Mucosa of rectum (tissue), 2 donors: ENCODE results near the gene FLNB.
"Not testable (repeated sequence)": the region's sequence is repeated elsewhere in the genome, so short reads cannot be mapped to it uniquely, and the experiment has no call there.

Experiments
- H3K27ac ChIP-seq, 2 donors: one replicate each; pipeline ENCODE4 v1.7.0; 2013; ENCODE audit warnings: inconsistent platforms in 2 of 2, low read depth in 2 of 2, low read length in 2 of 2
- H3K27me3 ChIP-seq, 2 donors: one replicate each; pipeline ENCODE4 v1.7.0; 2013; ENCODE audit warnings: low read length in 2 of 2; ENCODE audit not compliant: control insufficient read depth in 2 of 2, insufficient read depth in 2 of 2
- H3K36me3 ChIP-seq, 2 donors: one replicate each; pipeline ENCODE4 v1.7.0; 2013; ENCODE audit warnings: low read length in 2 of 2; ENCODE audit not compliant: control insufficient read depth in 2 of 2, insufficient read depth in 2 of 2
- H3K4me1 ChIP-seq, 2 donors: one replicate each; pipeline ENCODE4 v1.7.0; 2013; ENCODE audit warnings: low read length in 2 of 2, mild to moderate bottlenecking in 1 of 2; ENCODE audit not compliant: control insufficient read depth in 2 of 2, insufficient read depth in 2 of 2
- H3K4me3 ChIP-seq, 2 donors: one replicate each; pipeline ENCODE4 v1.7.0; 2013; ENCODE audit warnings: low read length in 2 of 2
- H3K9ac ChIP-seq, 2 donors: one replicate each; pipeline ENCODE4 v1.7.0; 2013; ENCODE audit warnings: low read length in 2 of 2, low read depth in 1 of 2, mild to moderate bottlenecking in 1 of 2
- H3K9me3 ChIP-seq, 2 donors: one replicate each; pipeline ENCODE4 v1.7.0; 2013; ENCODE audit warnings: low read length in 2 of 2; ENCODE audit not compliant: control insufficient read depth in 2 of 2
- donor health status: healthy.
- donor health status: Normal muscosa, but diverticular disease.

Gene FLNB

DNA sequence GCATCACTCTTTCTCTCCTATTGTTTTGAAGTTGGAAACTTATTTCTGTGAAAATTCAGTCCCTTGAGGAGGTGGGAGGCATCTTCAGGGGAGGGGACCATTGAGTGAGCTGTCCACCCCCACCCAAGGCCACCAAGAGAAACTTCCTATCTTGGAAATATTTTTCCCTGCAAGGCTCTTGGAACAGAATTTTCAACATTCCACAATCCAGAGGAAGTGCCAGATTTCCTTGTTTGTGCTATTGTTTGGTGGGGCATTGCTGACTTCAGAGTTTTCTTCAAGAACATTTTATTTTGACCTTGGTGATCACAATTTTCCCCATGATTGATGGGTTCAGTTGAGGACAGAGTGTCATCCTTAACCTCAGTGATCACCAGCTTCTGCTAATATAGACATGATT is 190.6 kb downstream of the FLNB start:
- Histone ChIP-seq H3K9me3 (no peaks in the 10 kb centered on the region), H3K27ac (no peak overlapping the region), H3K27me3 (no peaks in the 10 kb centered on the region)

DNA sequence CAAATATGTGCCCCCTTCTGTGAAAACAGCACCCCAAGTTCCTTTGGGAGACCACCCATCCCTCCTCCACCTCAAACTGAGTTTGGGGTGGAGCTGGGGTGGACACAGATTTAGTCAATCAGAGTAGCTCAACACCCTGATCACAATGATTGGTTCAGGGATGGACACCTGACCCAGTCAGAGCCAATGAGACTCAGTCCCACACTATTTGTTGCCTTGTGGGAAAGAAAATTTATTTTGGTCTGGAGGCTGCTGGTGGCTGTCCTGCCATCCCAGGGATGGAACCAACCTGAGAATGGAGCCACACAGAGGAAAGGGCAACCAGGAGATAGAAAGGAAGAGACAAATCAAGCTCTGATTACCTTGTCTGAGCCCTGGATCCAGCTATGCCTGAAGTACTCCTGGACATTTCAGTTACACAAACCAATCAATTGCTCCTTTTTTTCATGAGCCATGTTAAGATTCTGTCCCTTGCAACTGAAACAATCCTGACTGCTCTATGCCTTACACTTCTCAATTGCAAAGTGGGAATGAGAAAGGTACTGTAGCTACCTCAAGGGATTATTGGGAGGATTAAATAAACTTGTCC is 192.0 kb downstream of the FLNB start:
- Histone ChIP-seq H3K27me3 (no peaks in the 10 kb centered on the region), H3K4me3 (no peak overlapping the region), H3K4me1 (peaks cover 3 to 6% of the 10 kb centered on the region in 2 donors), H3K9ac (no peak overlapping the region), H3K36me3 (no peaks in the 10 kb centered on the region), H3K9me3 (no peaks in the 10 kb centered on the region), H3K27ac (no peak overlapping the region)

More for the DNA sequence above, 190.6 kb downstream of the FLNB start:
- H3K36me3 ChIP-seq, result no peaks in the 10 kb centered on the region
- H3K4me3 ChIP-seq, result no peak overlapping the region
- H3K9ac ChIP-seq, result no peak overlapping the region
- peaks cover 3 to 6% of the 10 kb centered on the region in 2 donors for H3K4me1 ChIP-seq

DNA sequence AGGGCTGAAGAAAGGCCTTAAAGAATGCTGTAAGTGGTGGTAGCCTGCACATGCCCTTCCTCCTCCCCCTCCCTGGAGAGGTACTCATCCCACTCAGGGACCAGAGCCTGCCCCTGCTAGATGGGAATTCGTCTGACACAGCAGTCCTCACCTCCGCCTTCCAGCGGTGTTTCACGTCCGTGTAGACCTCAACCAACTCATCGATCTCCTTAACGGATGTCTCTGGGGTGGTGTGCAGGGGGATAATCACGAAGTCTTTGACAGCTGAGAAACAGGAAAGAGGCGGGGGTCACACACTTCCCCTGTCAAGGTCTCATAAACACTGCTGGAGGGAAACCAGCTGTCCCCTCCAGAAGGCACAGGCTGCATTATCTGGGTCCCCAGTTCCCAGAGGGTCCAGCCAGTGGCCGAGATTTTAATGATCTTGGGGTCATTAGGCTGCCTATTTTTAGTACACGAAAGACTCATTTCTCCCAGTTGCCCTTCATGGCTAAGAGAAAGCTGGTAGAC is 192.7 kb downstream of the FLNB start:
- Histone ChIP-seq H3K9me3 (no peaks in the 10 kb centered on the region), H3K27me3 (no peaks in the 10 kb centered on the region), H3K9ac (no peak overlapping the region), H3K27ac (no peak overlapping the region), H3K4me3 (no peak overlapping the region), H3K4me1 (peaks cover 3 to 6% of the 10 kb centered on the region in 2 donors), H3K36me3 (no peaks in the 10 kb centered on the region)

DNA sequence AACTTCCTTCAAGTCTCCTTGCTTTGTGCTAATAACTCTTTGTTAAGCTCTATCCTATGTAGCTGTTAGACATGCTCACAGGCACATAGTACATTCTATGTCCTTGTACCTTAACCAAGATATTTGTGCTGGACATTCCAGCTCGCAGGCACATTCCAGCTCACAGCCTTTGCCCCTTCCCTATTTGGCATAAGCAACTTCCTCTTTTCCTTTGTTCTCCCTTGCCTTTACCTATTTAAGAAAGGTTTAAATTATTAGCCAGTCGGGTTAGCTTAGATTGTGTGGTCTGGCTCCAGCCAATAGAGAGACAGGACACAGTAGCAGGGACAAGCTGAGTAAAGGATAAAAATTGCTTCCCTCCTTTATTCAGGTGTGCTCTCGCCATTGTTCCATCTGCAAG is 193.2 kb downstream of the FLNB start:
- not testable (repeated sequence) for H3K27ac ChIP-seq, H3K27me3 ChIP-seq, H3K4me1 ChIP-seq, H3K4me3 ChIP-seq, H3K36me3 ChIP-seq, H3K9ac ChIP-seq, H3K9me3 ChIP-seq

DNA sequence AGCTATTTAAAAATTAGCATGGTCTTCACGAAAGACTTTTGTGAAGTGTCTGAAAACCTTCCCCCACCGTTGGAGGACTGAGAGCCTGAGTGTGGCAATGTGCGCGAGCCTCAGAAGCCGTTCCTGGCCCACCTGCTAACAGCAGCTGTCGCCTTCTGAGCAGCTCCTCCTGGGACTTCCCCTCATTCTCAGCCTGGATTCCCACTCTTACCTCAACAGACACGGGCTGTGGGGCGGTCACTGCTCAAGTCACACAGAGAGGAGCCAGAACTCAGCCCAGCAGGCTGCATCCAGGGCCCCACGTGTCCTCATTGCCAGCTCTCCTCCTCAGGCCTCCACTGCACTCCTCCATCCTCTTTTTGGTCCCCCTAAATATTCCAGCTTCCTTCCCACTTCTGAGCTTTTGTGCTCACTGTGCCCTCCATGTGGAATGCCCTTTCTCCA is 194.7 kb downstream of the FLNB start:
- no peaks in the 10 kb centered on the region for H3K27me3 ChIP-seq
- no peaks in the 10 kb centered on the region for H3K36me3 ChIP-seq
- no peaks in the 10 kb centered on the region for H3K9me3 ChIP-seq
- H3K9ac ChIP-seq, result no peak overlapping the region
- H3K4me3 ChIP-seq, result no peak overlapping the region
- H3K4me1 ChIP-seq, result peaks cover 3 to 6% of the 10 kb centered on the region in 2 donors
- H3K27ac ChIP-seq, result no peak overlapping the region

DNA sequence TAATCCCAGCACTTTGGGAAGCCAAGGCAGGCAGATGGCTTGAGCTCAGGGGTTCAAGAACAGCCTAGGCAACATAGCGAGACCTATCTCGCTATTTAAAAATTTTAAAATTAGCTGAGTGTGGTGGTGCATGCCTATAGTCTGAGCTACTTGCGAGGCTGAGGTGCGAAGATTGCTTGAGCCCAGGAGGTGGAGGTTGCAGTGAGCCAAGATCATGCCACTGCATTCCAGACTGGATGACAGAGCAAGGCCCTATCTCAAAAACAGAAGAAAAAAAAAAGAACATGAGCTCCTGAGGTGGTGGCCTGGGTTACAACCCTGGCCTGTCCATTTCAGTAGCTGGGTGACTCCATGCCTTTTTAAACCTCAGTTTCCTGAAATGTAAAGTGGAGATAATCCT is 195.3 kb downstream of the FLNB start:
- no peaks in the 10 kb centered on the region for H3K27me3 ChIP-seq
- peaks cover 3 to 4% of the 10 kb centered on the region in 2 donors for H3K4me1 ChIP-seq
- no peak overlapping the region for H3K27ac ChIP-seq
- no peak overlapping the region for H3K4me3 ChIP-seq
- no peak overlapping the region for H3K9ac ChIP-seq
- H3K36me3 ChIP-seq, result no peaks in the 10 kb centered on the region
- no peaks in the 10 kb centered on the region for H3K9me3 ChIP-seq

DNA sequence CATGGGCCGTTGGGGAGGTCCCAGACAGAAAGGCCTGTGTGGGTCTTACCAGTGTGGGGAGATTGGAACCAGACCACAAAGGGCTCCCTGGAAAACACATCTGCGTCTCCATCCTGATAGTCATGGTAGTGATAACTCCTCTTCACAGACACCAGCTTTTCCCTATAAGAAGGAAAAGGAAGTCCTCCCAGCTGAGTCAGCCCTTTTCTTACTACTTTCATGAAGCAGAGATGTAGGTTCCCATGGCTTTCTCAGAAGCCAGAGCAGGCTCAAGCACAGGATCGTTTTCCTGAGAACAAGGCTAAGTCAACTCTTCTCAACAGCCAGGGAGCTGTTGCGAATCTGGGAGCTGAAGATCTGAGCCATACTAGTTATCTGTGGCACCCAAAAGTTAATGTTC is 196.5 kb downstream of the FLNB start:
- Histone ChIP-seq H3K36me3 (no peaks in the 10 kb centered on the region), H3K9ac (no peak overlapping the region), H3K27me3 (no peaks in the 10 kb centered on the region), H3K9me3 (no peaks in the 10 kb centered on the region), H3K4me1 (peaks cover 0 to 4% of the 10 kb centered on the region in 2 donors), H3K4me3 (no peak overlapping the region), H3K27ac (no peak overlapping the region)

DNA sequence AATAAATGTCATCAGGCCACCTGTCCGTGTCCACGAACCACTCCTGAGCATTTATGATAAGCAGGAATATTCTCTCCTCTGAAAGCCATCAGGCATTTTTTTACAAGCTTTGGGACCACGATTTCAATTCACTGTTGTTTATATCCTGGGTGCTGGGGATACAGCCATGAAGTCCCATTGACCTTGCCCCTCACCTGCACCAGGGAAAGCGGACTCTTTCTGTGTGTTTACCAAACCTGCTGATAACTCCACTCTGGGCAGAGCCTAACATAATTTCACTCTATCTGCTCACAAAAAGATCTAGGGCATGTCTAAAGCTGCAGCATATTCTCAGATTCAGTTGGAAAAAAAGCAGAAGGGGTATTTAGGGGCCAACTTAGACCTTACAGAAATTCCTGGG is 197.8 kb downstream of the FLNB start:
- Histone ChIP-seq H3K27ac (no peak overlapping the region), H3K9ac (no peak overlapping the region), H3K4me1 (no peaks in the 10 kb centered on the region), H3K4me3 (no peak overlapping the region), H3K9me3 (no peaks in the 10 kb centered on the region), H3K36me3 (no peaks in the 10 kb centered on the region), H3K27me3 (no peaks in the 10 kb centered on the region)

DNA sequence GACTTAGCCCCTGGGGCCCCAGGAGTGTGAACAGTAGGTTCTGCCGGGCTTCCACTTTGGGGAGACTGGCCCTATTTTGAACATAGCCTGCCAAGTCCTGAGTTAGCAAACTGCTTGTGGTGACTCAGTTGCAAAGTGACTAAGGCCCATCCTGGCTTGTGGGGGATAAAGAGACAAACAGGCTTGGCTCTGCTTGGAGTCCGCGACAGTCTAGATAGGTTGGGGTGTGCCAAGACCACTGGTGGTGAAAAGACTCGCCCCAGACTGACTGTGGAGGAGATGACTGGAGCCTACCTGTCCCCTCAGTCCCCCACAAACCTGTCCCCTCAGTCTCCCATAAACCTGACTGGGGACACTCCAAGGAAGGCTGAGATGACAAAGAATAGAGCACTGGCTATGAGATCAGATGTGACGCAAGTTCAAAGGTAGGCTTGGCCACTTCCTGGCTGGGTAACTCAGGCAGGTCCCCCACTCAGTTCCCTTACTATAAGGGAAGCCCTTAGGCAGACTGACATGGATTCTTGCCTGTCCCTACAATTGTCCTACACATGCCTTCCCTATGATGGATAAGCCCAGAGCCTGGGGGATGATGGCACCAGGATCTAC is 198.3 kb downstream of the FLNB start:
- Histone ChIP-seq H3K4me1 (no peaks in the 10 kb centered on the region), H3K27ac (no peak overlapping the region), H3K9ac (no peak overlapping the region), H3K9me3 (no peaks in the 10 kb centered on the region), H3K27me3 (no peaks in the 10 kb centered on the region), H3K36me3 (no peaks in the 10 kb centered on the region), H3K4me3 (no peak overlapping the region)

DNA sequence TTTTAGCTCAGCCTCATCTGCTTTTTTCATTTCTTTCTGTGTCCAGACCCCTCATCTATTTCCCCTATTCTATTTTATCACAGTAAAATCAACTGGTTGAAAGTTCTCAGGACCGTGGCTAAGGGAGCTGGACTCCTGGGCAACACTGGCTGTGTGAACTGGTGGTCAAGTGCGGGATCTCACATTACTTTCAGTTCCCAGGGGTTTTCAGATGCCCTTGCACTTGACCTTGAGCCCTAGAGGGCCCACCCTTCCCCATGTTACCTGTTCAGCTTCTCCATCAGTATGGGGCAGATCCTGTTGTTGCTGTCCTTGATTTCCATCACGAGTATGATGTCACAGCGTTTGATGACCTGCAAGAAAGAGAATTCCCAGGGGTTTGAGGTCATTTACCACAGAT is 199.7 kb downstream of the FLNB start:
- H3K4me1 ChIP-seq, result no peaks in the 10 kb centered on the region
- H3K27ac ChIP-seq, result no peak overlapping the region
- H3K27me3 ChIP-seq, result no peaks in the 10 kb centered on the region

More for the DNA sequence above, 199.7 kb downstream of the FLNB start:
- Histone ChIP-seq H3K36me3 (no peaks in the 10 kb centered on the region), H3K4me3 (no peak overlapping the region), H3K9me3 (no peaks in the 10 kb centered on the region), H3K9ac (no peak overlapping the region)
